ENCODE results near the gene CD5L.

DNA sequence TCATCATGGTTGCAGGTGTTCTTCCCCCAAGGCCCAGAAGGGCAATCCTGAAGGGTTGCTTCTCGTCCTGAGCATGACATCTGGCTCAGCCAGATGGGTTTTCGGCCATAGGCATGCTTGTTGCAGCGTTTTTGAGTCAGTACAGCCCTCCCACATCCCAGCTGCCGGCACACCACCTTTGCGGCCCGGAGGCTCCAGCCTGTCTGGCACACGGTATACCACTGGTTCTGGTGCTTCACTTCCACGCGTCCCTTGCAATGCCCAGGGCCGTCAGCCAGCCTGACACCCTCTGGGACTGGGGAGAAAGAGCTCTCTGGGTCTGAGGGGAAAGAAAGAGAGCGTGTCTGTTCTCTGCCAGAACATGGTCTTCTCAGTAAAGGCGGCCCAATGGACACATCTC is 7.2 kb downstream of the CD5L start:
- TF ChIP-seq POLR2A (IDR thresholded peaks at IDR 0.05; ENCODE audit: low read length) (no peak), GATA1 (IDR thresholded peaks at IDR 0.05; ENCODE audit: low read depth, low read length) (no peak)
